ENCODE data around the gene ZNF664.

DNA sequence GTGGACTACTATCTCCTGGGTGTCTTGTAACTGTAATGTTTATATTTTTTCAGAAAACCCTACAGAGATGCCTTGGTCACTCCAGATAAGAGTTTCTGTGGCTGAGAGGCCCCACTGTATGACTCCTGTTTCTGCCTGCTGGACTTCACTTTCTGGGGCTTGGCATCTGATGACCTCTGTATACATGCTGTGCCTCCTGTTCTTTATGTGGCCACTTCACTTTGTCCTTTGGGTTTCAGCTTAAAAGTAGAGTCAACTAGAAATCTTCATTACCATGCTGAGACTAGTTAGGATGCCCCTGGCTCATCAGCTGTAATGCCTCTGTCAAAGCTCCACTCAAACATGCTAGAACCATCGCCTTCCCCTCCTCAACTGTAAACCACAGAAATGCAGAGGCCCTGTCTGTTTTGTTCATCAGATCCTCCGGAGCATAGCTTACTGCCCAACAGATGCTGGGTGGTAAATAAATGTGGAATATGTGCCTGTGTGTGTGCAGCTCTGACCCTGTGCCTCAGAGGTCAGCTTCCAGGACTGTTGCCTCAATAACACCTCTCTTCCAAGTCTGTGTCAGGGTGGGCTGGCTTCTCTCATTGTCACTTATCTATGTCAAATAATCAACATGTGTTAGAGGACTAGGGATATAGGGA lies 25.5 kb downstream of the ZNF664 start:
- TF ChIP-seq POLR2A (IDR thresholded peaks at IDR 0.05): no peak
- no peak for TF ChIP-seq CTCF (IDR thresholded peaks at IDR 0.05)
